Breast epithelium (tissue), 3 donors: ENCODE results near the gene ADPRS.

Experiments used
- CTCF ChIP-seq, 3 donors: fragments of 450-650 bp; IDR thresholded peaks; one replicate each; pipeline ENCODE4 v1.5.1; 2016 to 2017; ENCODE audit warnings: antibody characterized with exemption in 3 of 3, mild to moderate bottlenecking in 3 of 3, moderate library complexity in 3 of 3
- POLR2A ChIP-seq: fragments of 450-650 bp; IDR thresholded peaks from one replicate; pipeline ENCODE4 v1.6.1; 2016; ENCODE audit warnings: antibody characterized with exemption, mild to moderate bottlenecking, moderate library complexity
- POLR2AphosphoS5 ChIP-seq, 3 donors: sonication (generic); formaldehyde crosslinking; IDR thresholded peaks; one replicate each; pipeline ENCODE4 v1.6.1; 2017; ENCODE audit warnings: antibody characterized with exemption in 3 of 3

GRCh38 chr1:36107394-36107793 is 18.7 kb downstream of the ADPRS start:
- TF ChIP-seq CTCF (IDR thresholded peaks at IDR 0.05) (no peak), POLR2A (no peak), POLR2AphosphoS5 (IDR thresholded peaks at IDR 0.05) (no peak)
